ENCODE results near the gene SPECC1L.

Gene SPECC1L

DNA sequence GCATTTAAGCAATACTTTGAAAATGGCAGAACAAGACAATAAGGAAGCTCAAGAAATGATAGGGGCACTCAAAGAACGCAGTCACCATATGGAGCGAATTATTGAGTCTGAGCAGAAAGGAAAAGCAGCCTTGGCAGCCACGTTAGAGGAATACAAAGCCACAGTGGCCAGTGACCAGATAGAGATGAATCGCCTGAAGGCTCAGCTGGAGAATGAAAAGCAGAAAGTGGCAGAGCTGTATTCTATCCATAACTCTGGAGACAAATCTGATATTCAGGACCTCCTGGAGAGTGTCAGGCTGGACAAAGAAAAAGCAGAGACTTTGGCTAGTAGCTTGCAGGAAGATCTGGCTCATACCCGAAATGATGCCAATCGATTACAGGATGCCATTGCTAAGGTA lies 51.9 kb downstream of the SPECC1L start:
- WGBS (ENCODE audit: insufficient coverage, insufficient read length): no CpG with 5 or more reads among the region's 6 CpGs
- H3K27ac ChIP-seq (ENCODE audit: low read length): no peak overlapping the region
- H3K36me3 ChIP-seq (ENCODE audit: control insufficient read depth, insufficient read depth, low read length): peaks cover 12% of the 10 kb centered on the region; the same call in 1 of the 2 replicates
- no peak for DNase-seq (ENCODE audit: low read depth, low spot score)
- no peak overlapping the region for H3K4me3 ChIP-seq (ENCODE audit: low read length)
- no peaks in the 10 kb centered on the region for H3K27me3 ChIP-seq (ENCODE audit: control insufficient read depth, insufficient read depth, low read length)
- no peaks in the 10 kb centered on the region for H3K9me3 ChIP-seq (ENCODE audit: control insufficient read depth, insufficient read depth, low read length)
- no peaks in the 10 kb centered on the region for H3K4me1 ChIP-seq (ENCODE audit: control insufficient read depth, insufficient read depth, low read length)

- no peaks in the 10 kb centered on the region for H3K27me3 ChIP-seq (ENCODE audit: control insufficient read depth, insufficient read depth, low read length)
- no peaks in the 10 kb centered on the region for H3K9me3 ChIP-seq (ENCODE audit: control insufficient read depth, insufficient read depth, low read length)
- DNase-seq (ENCODE audit: low read depth, low spot score): no peak
- no CpG with 5 or more reads among the region's 2 CpGs for WGBS (ENCODE audit: insufficient coverage, insufficient read length)
- H3K36me3 ChIP-seq (ENCODE audit: control insufficient read depth, insufficient read depth, low read length): peaks cover 12% of the 10 kb centered on the region; the same call in 1 of the 2 replicates
- H3K4me1 ChIP-seq (ENCODE audit: control insufficient read depth, insufficient read depth, low read length): no peaks in the 10 kb centered on the region
- H3K27ac ChIP-seq (ENCODE audit: low read length): no peak overlapping the region
- no peak overlapping the region for H3K4me3 ChIP-seq (ENCODE audit: low read length)
Measured at GRCh38 chr22:24323233-24323632, 52.6 kb downstream of the SPECC1L start.

- H3K4me1 ChIP-seq (ENCODE audit: control insufficient read depth, insufficient read depth, low read length): no peaks in the 10 kb centered on the region
- H3K27me3 ChIP-seq (ENCODE audit: control insufficient read depth, insufficient read depth, low read length): no peaks in the 10 kb centered on the region
- no peak overlapping the region for H3K27ac ChIP-seq (ENCODE audit: low read length)
- no peak for DNase-seq (ENCODE audit: low read depth, low spot score)
- no peak overlapping the region for H3K4me3 ChIP-seq (ENCODE audit: low read length)
- H3K36me3 ChIP-seq (ENCODE audit: control insufficient read depth, insufficient read depth, low read length): peaks cover 12% of the 10 kb centered on the region; the same call in 1 of the 2 replicates
- no CpG with 5 or more reads among the region's 3 CpGs for WGBS (ENCODE audit: insufficient coverage, insufficient read length)
- H3K9me3 ChIP-seq (ENCODE audit: control insufficient read depth, insufficient read depth, low read length): no peaks in the 10 kb centered on the region
Measured at GRCh38 chr22:24323695-24324094, 53.1 kb downstream of the SPECC1L start.

GRCh38 chr22:24324137-24324536 lies 53.5 kb downstream of the SPECC1L start:
- H3K4me1 ChIP-seq (ENCODE audit: control insufficient read depth, insufficient read depth, low read length): no peaks in the 10 kb centered on the region
- H3K27me3 ChIP-seq (ENCODE audit: control insufficient read depth, insufficient read depth, low read length): no peaks in the 10 kb centered on the region
- no peaks in the 10 kb centered on the region for H3K9me3 ChIP-seq (ENCODE audit: control insufficient read depth, insufficient read depth, low read length)
- no peak overlapping the region for H3K27ac ChIP-seq (ENCODE audit: low read length)
- no CpG with 5 or more reads among the region's 8 CpGs for WGBS (ENCODE audit: insufficient coverage, insufficient read length)
- no peak for DNase-seq (ENCODE audit: low read depth, low spot score)
- H3K4me3 ChIP-seq (ENCODE audit: low read length): no peak overlapping the region
- H3K36me3 ChIP-seq (ENCODE audit: control insufficient read depth, insufficient read depth, low read length): peaks cover 12% of the 10 kb centered on the region; the same call in 1 of the 2 replicates

DNA sequence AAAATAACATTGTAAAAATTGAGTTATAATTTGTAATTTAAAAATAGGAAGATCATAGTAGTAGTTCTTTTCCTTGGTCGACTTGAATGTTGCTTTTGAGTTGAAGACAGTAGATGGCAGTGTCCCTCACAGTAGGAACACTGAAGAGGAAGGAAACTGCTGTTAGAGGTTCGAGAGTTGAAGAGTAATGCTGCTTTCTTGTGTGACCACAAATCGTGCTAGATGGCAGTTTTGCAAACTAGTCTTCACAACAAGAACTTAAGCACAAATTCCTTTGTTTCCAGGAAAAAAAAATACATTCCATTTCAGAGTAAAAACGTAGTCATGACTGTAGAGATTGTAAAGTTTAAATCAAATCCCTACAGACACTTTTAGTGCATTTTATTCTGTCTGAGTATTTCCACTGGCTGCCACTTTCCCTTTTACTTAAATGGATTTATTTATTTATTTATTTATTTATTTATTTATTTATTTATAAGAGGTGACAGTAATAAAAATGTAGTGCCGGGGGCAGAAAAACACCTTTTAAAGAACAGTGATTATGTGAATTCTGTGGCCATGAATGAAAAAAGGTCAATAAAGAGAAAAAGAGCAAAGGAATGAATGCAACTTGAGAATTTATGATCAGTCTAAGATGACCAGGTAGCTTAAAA lies 54.6 kb downstream of the SPECC1L start:
- no peaks in the 10 kb centered on the region for H3K27me3 ChIP-seq (ENCODE audit: control insufficient read depth, insufficient read depth, low read length)
- no peak for DNase-seq (ENCODE audit: low read depth, low spot score)
- no peaks in the 10 kb centered on the region for H3K4me1 ChIP-seq (ENCODE audit: control insufficient read depth, insufficient read depth, low read length)
- no peak overlapping the region for H3K27ac ChIP-seq (ENCODE audit: low read length)
- 100% methylated on average over 1 of the region's 5 CpGs for WGBS (ENCODE audit: insufficient coverage, insufficient read length)
- H3K36me3 ChIP-seq (ENCODE audit: control insufficient read depth, insufficient read depth, low read length): peaks cover 12% of the 10 kb centered on the region; the same call in 1 of the 2 replicates
- H3K4me3 ChIP-seq (ENCODE audit: low read length): no peak overlapping the region
- H3K9me3 ChIP-seq (ENCODE audit: control insufficient read depth, insufficient read depth, low read length): no peaks in the 10 kb centered on the region

DNA sequence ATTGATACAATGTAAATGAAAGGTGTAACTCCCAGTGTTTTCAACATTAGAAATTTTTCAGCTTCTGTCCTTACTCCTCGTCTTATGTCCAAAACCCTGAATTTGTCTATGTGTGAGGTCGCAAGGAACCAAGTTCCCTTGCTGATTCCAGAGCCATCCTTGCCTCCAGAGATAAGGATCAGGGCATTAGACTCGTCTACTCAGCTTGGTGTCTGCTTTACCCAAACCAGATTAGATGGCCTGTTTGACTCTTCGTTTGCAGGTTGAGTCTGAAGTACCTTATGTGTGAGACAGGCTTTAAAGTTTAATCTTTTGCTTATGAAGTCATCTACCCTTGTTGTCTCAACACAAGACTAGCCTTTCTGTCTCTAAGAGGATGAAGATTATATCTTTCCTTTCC lies 55.6 kb downstream of the SPECC1L start:
- Histone ChIP-seq H3K4me3 (ENCODE audit: low read length) (no peak overlapping the region), H3K27me3 (ENCODE audit: control insufficient read depth, insufficient read depth, low read length) (no peaks in the 10 kb centered on the region), H3K9me3 (ENCODE audit: control insufficient read depth, insufficient read depth, low read length) (no peaks in the 10 kb centered on the region), H3K4me1 (ENCODE audit: control insufficient read depth, insufficient read depth, low read length) (no peaks in the 10 kb centered on the region), H3K27ac (ENCODE audit: low read length) (no peak overlapping the region), H3K36me3 (ENCODE audit: control insufficient read depth, insufficient read depth, low read length) (peaks cover 14% of the 10 kb centered on the region; the same call in 1 of the 2 replicates)
- DNase-seq (ENCODE audit: low read depth, low spot score): no peak
- WGBS (ENCODE audit: insufficient coverage, insufficient read length): no CpG with 5 or more reads among the region's 4 CpGs

GRCh38 chr22:24327832-24328231 lies 57.2 kb downstream of the SPECC1L start:
- no peaks in the 10 kb centered on the region for H3K9me3 ChIP-seq (ENCODE audit: control insufficient read depth, insufficient read depth, low read length)
- H3K36me3 ChIP-seq (ENCODE audit: control insufficient read depth, insufficient read depth, low read length): peaks cover 6% of the 10 kb centered on the region; the same call in 1 of the 2 replicates
- WGBS (ENCODE audit: insufficient coverage, insufficient read length): no CpG with 5 or more reads among the region's 5 CpGs

DNA sequence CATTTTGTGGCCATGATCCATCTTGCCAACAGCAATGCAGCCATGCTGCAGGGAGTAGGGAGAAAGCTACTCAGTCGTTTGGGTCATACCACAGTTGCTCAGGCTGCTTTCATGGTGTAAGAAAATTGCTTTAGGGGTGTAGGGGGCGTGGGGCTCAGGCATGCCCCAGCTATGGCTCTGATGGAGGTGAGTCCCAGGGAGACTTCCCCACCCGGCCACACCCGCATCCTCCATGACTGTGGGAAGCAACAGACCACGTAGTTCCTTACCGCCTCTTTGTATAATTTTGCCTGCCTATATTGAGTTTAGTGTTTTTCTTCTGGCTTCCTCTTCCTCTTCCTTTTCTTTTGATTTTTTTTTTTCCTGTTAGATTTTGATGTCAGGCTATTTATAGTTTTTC lies 58.8 kb downstream of the SPECC1L start:
- WGBS (ENCODE audit: insufficient coverage, insufficient read length): no CpG with 5 or more reads among the region's 6 CpGs
- Histone ChIP-seq H3K4me3 (ENCODE audit: low read length) (no peak overlapping the region), H3K27me3 (ENCODE audit: control insufficient read depth, insufficient read depth, low read length) (no peaks in the 10 kb centered on the region), H3K27ac (ENCODE audit: low read length) (no peak overlapping the region), H3K36me3 (ENCODE audit: control insufficient read depth, insufficient read depth, low read length) (peaks cover 6% of the 10 kb centered on the region; the same call in 1 of the 2 replicates), H3K9me3 (ENCODE audit: control insufficient read depth, insufficient read depth, low read length) (no peaks in the 10 kb centered on the region), H3K4me1 (ENCODE audit: control insufficient read depth, insufficient read depth, low read length) (no peaks in the 10 kb centered on the region)
- DNase-seq (ENCODE audit: low read depth, low spot score): no peak

More at GRCh38 chr22:24327832-24328231, 57.2 kb downstream of the SPECC1L start:
- no peak for DNase-seq (ENCODE audit: low read depth, low spot score)
- H3K4me1 ChIP-seq (ENCODE audit: control insufficient read depth, insufficient read depth, low read length): no peaks in the 10 kb centered on the region
- H3K27me3 ChIP-seq (ENCODE audit: control insufficient read depth, insufficient read depth, low read length): no peaks in the 10 kb centered on the region
- H3K27ac ChIP-seq (ENCODE audit: low read length): no peak overlapping the region
- no peak overlapping the region for H3K4me3 ChIP-seq (ENCODE audit: low read length)

- Histone ChIP-seq H3K4me1 (ENCODE audit: control insufficient read depth, insufficient read depth, low read length) (no peaks in the 10 kb centered on the region), H3K4me3 (ENCODE audit: low read length) (no peak overlapping the region), H3K9me3 (ENCODE audit: control insufficient read depth, insufficient read depth, low read length) (no peaks in the 10 kb centered on the region), H3K27ac (ENCODE audit: low read length) (no peak overlapping the region), H3K36me3 (ENCODE audit: control insufficient read depth, insufficient read depth, low read length) (peaks cover 6% of the 10 kb centered on the region; the same call in 1 of the 2 replicates), H3K27me3 (ENCODE audit: control insufficient read depth, insufficient read depth, low read length) (no peaks in the 10 kb centered on the region)
- no CpG with 5 or more reads among the region's 1 CpG for WGBS (ENCODE audit: insufficient coverage, insufficient read length)
- no peak for DNase-seq (ENCODE audit: low read depth, low spot score)
Measured at GRCh38 chr22:24330636-24331035, 60.0 kb downstream of the SPECC1L start.

- 100% methylated on average over 1 of the region's 3 CpGs for WGBS (ENCODE audit: insufficient coverage, insufficient read length)
- Histone ChIP-seq H3K27ac (ENCODE audit: low read length) (no peak overlapping the region), H3K4me1 (ENCODE audit: control insufficient read depth, insufficient read depth, low read length) (no peaks in the 10 kb centered on the region), H3K36me3 (ENCODE audit: control insufficient read depth, insufficient read depth, low read length) (peaks cover 3% of the 10 kb centered on the region; the same call in 1 of the 2 replicates), H3K9me3 (ENCODE audit: control insufficient read depth, insufficient read depth, low read length) (no peaks in the 10 kb centered on the region), H3K27me3 (ENCODE audit: control insufficient read depth, insufficient read depth, low read length) (no peaks in the 10 kb centered on the region), H3K4me3 (ENCODE audit: low read length) (no peak overlapping the region)
- no peak for DNase-seq (ENCODE audit: low read depth, low spot score)
Measured at GRCh38 chr22:24331468-24332440, 61.1 kb downstream of the SPECC1L start.

All from iPS DF 6.9 (cell line).